ENCODE data around the gene ACSF3.

The ACSF3 gene

GRCh38 chr16:89097392-89097772 lies 3.7 kb downstream of the ACSF3 start:
- TF ChIP-seq CTCF (IDR thresholded peaks at IDR 0.05): no peak
- Histone ChIP-seq H3K27ac (no peak overlapping the region), H3K27me3 (ENCODE audit: control insufficient read depth, insufficient read depth, low read length) (no peaks in the 10 kb centered on the region), H3K79me2 (peaks cover 28% of the 10 kb centered on the region), H3K9me3 (ENCODE audit: control insufficient read depth, low read length) (no peaks in the 10 kb centered on the region), H3K4me2 (ENCODE audit: low read length) (no peak overlapping the region), H3K4me1 (peaks cover 4% of the 10 kb centered on the region), H2AFZ (no peak overlapping the region), H3K36me3 (ENCODE audit: control insufficient read depth, insufficient read depth, low read length) (no peaks in the 10 kb centered on the region), H3K4me3 (ENCODE audit: low read depth, low read length) (no peak overlapping the region), H3K9ac (no peak overlapping the region)

GRCh38 chr16:89098767-89099430 lies 5.2 kb downstream of the ACSF3 start:
- no peak overlapping the region for H3K4me2 ChIP-seq (ENCODE audit: low read length)

GRCh38 chr16:89099905-89100304 lies 6.3 kb downstream of the ACSF3 start:
- Histone ChIP-seq H2AFZ (no peak overlapping the region), H3K27me3 (ENCODE audit: control insufficient read depth, insufficient read depth, low read length) (no peaks in the 10 kb centered on the region), H3K36me3 (ENCODE audit: control insufficient read depth, insufficient read depth, low read length) (no peaks in the 10 kb centered on the region)

More at GRCh38 chr16:89098767-89099430, 5.2 kb downstream of the ACSF3 start:
- H3K27me3 ChIP-seq (ENCODE audit: control insufficient read depth, insufficient read depth, low read length): no peaks in the 10 kb centered on the region
- TF ChIP-seq CTCF (IDR thresholded peaks at IDR 0.05): no peak
- H2AFZ ChIP-seq: no peak overlapping the region
- H3K4me3 ChIP-seq (ENCODE audit: low read depth, low read length): no peak overlapping the region
- no peak overlapping the region for H3K27ac ChIP-seq
- H3K79me2 ChIP-seq: peaks cover 25% of the 10 kb centered on the region
- no peaks in the 10 kb centered on the region for H3K36me3 ChIP-seq (ENCODE audit: control insufficient read depth, insufficient read depth, low read length)
- no peaks in the 10 kb centered on the region for H3K9me3 ChIP-seq (ENCODE audit: control insufficient read depth, low read length)
- no peak overlapping the region for H3K9ac ChIP-seq
- H3K4me1 ChIP-seq: peaks cover 4% of the 10 kb centered on the region

GRCh38 chr16:89100601-89101302 lies 7.1 kb downstream of the ACSF3 start:
- H3K4me1 ChIP-seq: no peaks in the 10 kb centered on the region
- no peak overlapping the region for H3K9ac ChIP-seq
- H3K4me2 ChIP-seq (ENCODE audit: low read length): no peak overlapping the region
- H3K4me3 ChIP-seq (ENCODE audit: low read depth, low read length): no peak overlapping the region
- no peak overlapping the region for H3K27ac ChIP-seq
- no peaks in the 10 kb centered on the region for H3K9me3 ChIP-seq (ENCODE audit: control insufficient read depth, low read length)
- no peak for TF ChIP-seq CTCF (IDR thresholded peaks at IDR 0.05)
- no peak overlapping the region for H2AFZ ChIP-seq
- H3K27me3 ChIP-seq (ENCODE audit: control insufficient read depth, insufficient read depth, low read length): no peaks in the 10 kb centered on the region
- H3K36me3 ChIP-seq (ENCODE audit: control insufficient read depth, insufficient read depth, low read length): no peaks in the 10 kb centered on the region
- peaks cover 15% of the 10 kb centered on the region for H3K79me2 ChIP-seq

More at GRCh38 chr16:89099905-89100304, 6.3 kb downstream of the ACSF3 start:
- no peaks in the 10 kb centered on the region for H3K9me3 ChIP-seq (ENCODE audit: control insufficient read depth, low read length)
- no peak for TF ChIP-seq CTCF (IDR thresholded peaks at IDR 0.05)
- no peak overlapping the region for H3K9ac ChIP-seq
- peaks cover under 1% of the 10 kb centered on the region for H3K4me1 ChIP-seq
- no peak overlapping the region for H3K4me3 ChIP-seq (ENCODE audit: low read depth, low read length)
- H3K4me2 ChIP-seq (ENCODE audit: low read length): no peak overlapping the region
- H3K27ac ChIP-seq: no peak overlapping the region
- H3K79me2 ChIP-seq: peaks cover 17% of the 10 kb centered on the region

All from parathyroid adenoma (tissue), 2 donors.